Activated T-helper 1 cell treated with anti-CD3 and anti-CD28 coated beads, Interleukin-2, amount 50 U/mL, for 16 hours (primary cell): Measurements from ENCODE around the gene NREP.

ENCODE experiments used
- DNase-seq, 2 donors: peaks; one replicate each; pipeline ENCODE4 v3.0.0-alpha.2; 2020; ENCODE audit warnings: low read depth in 1 of 2, low spot score in 1 of 2

Gene NREP

DNA sequence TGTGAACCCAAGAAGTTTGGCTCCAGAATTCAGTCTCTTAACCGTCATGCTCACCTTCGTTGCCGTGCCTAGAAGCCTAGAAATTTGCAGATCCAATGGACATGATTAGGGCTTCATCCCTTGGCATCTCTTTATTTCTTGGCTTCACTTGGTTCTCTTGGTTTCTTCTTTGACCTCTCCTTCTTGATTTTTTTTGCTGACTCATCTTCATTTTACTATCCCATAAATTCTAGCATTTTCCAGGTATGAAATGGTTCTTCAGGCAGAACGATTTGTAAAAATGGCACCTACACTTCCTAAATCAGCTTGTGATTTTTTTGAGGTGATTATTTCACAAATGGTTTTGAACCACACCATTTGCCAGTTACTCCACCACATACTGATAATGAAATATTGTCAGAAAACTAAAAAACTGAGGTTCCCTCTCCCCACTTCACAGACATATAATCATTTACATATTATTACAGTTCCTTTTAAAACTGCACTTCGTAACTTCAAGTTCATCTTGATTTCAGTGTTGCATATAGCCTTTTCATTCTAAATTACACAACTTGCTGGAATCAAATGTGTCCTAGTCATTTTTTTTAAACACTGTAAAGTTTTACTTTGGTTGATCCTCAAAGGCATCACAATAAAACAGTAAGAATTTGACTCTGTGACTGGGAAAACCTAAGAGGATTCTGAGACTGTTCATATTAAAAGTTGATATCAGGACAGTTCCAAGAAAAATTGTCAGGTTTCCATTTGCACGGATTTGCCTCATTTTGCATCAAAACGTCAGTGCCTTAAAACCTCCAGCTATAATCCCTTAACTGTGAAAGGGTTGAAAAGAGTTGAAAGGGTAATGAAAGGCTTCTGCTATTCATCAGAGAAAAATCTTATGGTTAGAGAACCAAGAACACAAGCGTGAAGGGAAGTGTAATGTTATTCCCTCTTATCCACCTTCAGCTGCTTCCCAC, 8.9 kb upstream of the NREP start:
- DNase-seq, result no peak

GRCh38 chr5:111764019-111764418, 7.0 kb upstream of the NREP start:
- DNase-seq, result no peak

- no peak for DNase-seq
These were observed 5.9 kb upstream of the NREP start for GRCh38 chr5:111762895-111763294.

DNA sequence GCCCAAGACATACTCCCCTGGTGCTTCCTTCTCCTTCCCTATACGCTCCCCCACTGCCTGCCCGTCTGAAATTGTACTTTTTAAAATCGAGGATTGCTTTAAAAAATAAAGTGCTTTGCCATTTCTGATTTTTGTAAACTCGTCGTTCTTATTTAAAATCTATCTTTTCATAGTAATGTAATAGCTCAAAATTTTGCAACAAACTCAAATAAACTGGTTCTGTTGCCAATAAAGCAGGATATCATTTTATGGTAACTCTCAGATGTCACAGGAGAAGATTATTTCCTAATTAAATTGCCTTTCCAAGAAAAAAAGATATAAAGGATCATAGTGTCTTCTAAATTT, 1.3 kb upstream of the NREP start:
- no peak for DNase-seq

- DNase-seq, result peak; percentile 22 to 44
These were observed 625 bp upstream of the NREP start for GRCh38 chr5:111757355-111758283.

DNA sequence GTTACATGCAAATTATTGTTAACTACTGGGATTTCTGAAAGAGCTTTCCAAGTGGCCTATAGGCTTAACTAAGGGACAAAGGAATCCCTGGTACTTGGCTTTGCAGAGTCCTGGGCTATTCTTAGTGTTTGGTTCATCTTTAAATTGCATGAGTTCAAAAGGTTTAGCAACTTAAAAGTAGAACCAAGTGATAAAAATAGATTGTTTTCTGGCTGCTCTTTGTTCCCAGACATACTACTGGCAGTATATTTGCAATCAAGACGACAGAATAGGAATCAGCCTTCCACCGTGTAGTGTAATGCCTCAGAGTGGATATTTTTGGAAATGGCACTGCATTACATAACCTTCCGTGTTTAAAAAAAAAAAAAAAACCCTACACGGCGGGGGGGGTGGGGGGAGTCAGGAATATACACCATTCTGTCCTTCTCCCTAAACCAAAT, 1.0 kb downstream of the NREP start:
- DNase-seq, result no peak

DNA sequence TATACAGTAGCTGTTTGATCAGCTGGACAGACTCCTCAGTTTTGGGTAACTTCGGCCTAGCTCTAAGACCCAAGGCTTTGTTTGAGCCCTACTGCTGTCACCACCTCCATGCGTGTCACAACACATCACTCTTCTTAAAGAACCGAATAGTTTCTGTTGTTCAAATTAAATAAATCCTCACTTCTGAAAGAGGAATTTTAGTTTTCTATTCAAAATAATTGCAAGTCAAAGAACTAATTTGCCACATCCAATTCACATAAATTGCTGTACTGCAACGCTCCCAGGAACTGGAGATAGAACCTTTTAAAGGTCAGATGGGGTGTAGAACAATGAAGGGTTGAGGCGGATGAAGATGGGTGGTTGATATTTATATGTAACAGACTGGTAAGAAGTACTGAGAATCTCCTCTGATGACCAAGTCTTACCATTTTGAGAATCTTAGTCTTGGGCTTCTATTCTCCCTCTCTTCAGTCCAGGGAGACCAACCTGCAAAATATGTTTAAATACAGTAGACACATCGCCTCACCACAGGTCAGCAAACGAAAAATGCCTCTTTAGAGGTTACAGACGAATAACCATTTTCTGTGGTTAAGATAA, 1.6 kb downstream of the NREP start:
- DNase-seq, result no peak

DNA sequence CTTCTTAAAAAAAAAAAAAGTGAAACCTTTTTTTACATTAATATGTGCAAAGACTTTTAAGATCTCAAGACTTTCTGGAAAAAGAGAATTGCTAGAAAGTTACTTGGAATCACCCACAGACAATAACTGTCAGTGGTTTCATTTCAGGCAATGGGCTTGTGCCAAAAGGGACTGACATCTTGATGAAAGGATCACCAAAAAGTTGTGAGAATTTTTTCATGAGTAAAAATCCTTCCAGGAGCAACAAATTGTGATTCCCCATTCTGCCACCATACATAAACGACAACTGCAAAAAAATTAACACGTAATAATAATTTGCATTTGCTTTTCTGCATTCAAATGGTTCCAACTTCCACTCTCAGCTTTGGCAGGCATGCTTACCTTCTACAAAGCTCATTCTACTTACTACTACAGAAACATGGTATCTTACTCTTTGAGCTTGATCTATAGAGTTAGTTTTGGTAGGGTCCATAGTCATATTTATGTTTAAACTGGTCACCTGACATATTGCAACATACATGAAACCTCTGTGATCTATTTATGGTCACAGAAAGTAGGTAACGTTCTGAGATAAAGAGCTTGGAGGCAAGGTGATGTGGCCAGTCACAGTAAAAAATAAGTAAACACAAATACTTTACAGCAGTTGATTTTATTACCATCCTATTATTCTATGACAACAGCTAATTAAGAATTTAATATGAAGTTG, 3.0 kb downstream of the NREP start:
- DNase-seq, result no peak

- DNase-seq, result no peak
These were observed 4.5 kb downstream of the NREP start for GRCh38 chr5:111752426-111752965.

DNA sequence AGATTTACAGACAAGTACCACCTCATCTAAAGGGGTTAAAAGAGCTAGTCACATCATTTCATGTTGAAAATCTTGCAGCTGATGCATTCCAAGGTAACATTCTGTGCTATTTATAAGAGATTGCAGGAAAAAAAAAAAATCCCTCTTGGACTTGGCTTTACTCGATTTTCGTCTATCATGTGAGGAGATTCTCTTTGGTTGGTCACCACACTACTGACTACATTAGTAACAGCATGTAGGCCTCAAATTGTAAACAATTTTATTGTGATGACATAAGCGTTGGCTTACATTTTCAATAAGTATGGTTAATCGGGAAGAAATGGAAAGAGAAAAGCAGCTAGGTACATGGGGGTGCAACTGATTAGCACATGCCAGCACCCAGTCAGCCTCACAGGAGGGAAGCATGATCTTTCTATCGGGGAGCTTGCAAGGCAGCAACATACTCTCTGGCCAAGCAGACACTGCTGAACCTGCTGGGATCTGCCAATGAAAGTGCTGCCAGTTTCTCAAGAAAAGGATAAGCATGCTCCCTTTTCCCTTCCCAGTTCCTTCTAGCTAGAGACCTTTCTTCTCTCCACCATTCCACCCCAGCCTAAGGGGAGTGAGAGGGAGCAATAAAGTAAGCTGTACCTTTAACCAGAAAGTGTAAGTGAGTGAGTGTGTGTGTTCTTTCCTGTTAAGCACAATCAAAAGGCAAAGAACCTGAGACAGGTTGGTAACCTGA, 7.5 kb downstream of the NREP start:
- no peak for DNase-seq

DNA sequence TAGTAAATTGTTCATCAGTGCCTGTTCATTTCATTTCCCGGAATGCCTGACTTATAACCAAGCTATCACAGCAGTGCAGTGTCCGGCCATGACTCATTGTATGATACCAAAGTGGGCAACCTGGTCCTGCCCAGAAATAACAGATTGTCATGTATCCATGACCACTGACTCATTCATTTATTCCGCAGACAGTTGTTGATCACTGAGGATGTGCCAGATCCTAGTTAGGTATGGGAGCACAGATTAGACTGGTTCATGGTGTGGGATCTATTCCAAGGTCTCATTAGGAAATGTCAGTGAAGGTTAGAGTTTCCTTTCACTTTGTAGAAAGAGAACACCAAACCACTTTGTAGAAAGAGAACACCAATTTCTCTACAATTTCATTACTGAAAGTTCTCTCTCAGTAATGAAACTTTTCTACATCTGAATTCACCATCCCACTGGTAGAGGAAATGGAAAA, 8.7 kb downstream of the NREP start:
- DNase-seq, result no peak

- no peak for DNase-seq
These were observed 9.7 kb downstream of the NREP start for GRCh38 chr5:111747337-111747736.

- DNase-seq, result no peak
These were observed 10.2 kb downstream of the NREP start for GRCh38 chr5:111746791-111747190.

- DNase-seq, result no peak
These were observed 11.8 kb downstream of the NREP start for GRCh38 chr5:111745075-111745739.

DNA sequence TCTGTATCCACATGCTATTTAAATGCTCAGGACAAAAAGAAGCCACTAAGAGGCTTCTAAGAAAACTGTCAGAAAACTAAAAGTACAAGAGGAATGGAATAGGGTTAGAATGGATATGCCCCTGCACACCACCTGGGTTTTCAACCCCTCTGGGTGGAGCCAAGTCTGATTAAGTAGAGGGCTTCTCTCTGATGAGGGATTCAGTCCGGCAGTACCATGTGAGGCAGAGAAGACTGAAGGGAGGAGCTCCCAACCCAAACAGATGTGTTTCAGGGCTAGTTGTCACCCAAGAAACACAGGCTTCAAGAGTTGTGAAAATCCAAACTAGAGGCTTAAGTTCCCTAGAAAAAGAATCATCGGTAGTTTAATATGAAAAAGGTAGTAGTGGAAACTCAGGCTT, 12.5 kb downstream of the NREP start:
- DNase-seq, result no peak

GRCh38 chr5:111743988-111744387, 13.0 kb downstream of the NREP start:
- DNase-seq, result no peak

GRCh38 chr5:111743512-111743911, 13.5 kb downstream of the NREP start:
- no peak for DNase-seq

- DNase-seq, result no peak
These were observed 14.6 kb downstream of the NREP start for GRCh38 chr5:111742177-111742994.

GRCh38 chr5:111741278-111741677, 15.7 kb downstream of the NREP start:
- no peak for DNase-seq
